Measurements from ENCODE around the gene ADRA2B.

DNA sequence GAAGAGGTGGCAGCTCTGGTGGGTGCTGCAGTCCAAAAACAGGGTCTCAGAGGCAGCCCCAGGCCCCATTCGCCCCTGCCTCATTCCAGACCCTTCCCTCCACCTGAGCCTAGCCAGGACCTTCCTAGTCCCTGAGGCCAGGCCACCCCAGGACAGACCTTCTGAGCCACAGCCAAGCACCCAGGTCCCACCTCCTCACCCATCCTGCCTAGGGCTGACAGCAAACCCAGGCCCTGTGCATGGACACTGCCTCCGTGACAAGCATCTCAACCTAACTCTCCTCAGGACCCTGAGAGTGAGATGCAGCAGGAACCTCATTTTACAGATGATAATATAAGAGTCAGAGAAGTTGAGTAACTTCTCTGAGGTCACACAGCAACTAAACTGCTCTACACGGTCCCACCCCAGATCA, 15.5 kb downstream of the ADRA2B start:
- TF ChIP-seq, protein P1, sequence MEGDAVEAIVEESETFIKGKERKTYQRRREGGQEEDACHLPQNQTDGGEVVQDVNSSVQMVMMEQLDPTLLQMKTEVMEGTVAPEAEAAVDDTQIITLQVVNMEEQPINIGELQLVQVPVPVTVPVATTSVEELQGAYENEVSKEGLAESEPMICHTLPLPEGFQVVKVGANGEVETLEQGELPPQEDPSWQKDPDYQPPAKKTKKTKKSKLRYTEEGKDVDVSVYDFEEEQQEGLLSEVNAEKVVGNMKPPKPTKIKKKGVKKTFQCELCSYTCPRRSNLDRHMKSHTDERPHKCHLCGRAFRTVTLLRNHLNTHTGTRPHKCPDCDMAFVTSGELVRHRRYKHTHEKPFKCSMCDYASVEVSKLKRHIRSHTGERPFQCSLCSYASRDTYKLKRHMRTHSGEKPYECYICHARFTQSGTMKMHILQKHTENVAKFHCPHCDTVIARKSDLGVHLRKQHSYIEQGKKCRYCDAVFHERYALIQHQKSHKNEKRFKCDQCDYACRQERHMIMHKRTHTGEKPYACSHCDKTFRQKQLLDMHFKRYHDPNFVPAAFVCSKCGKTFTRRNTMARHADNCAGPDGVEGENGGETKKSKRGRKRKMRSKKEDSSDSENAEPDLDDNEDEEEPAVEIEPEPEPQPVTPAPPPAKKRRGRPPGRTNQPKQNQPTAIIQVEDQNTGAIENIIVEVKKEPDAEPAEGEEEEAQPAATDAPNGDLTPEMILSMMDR (IDR thresholded peaks at IDR 0.05), result no peak
- TF ChIP-seq POLR2A (IDR thresholded peaks at IDR 0.05), result no peak
